Suppressor macrophage treated with lipopolysaccharide for 4 hours (primary cell): ENCODE results near the gene CDC6.
A peak's percentile ranks its signal among the peaks of the same experiment; 100 is the strongest.

Experiments used
- DNase-seq: peaks from one replicate; pipeline ENCODE4 v3.0.0-alpha.2; 2020

CDC6 gene, protein sequence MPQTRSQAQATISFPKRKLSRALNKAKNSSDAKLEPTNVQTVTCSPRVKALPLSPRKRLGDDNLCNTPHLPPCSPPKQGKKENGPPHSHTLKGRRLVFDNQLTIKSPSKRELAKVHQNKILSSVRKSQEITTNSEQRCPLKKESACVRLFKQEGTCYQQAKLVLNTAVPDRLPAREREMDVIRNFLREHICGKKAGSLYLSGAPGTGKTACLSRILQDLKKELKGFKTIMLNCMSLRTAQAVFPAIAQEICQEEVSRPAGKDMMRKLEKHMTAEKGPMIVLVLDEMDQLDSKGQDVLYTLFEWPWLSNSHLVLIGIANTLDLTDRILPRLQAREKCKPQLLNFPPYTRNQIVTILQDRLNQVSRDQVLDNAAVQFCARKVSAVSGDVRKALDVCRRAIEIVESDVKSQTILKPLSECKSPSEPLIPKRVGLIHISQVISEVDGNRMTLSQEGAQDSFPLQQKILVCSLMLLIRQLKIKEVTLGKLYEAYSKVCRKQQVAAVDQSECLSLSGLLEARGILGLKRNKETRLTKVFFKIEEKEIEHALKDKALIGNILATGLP

DNA sequence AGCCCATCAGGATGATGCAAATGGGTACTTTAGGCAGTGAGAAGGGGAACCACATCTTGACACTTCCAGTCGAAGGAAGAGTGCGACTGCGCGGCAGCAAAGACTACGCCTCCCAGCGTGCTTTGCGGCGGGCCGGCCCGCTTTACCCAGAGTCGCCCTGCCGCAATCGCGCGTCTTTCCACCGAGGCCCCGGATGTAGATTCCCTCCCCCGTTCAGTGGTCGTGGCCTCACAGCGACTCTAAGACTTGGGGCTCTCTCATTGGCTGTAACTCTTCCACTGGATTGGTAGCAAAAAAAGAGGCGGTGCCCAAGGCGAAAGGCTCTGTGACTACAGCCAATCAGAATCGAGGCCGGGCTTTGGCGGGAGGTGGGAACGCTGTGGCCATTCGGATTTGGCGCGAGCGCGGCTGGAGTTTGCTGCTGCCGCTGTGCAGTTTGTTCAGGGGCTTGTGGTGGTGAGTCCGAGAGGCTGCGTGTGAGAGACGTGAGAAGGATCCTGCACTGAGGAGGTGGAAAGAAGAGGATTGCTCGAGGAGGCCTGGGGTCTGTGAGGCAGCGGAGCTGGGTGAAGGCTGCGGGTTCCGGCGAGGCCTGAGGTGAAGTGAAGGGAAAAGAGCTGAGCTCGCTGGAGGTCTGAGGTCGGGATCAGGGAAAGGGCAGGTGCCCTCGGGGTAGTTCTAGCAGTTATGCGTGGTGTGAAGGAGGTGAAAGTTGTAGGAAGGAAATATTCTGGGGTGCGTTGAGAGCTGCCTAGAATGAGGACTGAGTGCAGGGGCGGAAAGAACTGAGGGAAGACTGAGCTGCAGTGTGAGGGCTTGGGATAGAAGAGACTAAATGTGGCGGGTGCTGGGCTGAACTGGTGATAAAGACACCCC, at the start of gene CDC6:
CDC6 (plus strand) TSS at position 386 of the 876 bp plus-strand sequence. CDS start 1,542 bp downstream, outside the sequence.
- DNase-seq = peak; percentile 99

DNA sequence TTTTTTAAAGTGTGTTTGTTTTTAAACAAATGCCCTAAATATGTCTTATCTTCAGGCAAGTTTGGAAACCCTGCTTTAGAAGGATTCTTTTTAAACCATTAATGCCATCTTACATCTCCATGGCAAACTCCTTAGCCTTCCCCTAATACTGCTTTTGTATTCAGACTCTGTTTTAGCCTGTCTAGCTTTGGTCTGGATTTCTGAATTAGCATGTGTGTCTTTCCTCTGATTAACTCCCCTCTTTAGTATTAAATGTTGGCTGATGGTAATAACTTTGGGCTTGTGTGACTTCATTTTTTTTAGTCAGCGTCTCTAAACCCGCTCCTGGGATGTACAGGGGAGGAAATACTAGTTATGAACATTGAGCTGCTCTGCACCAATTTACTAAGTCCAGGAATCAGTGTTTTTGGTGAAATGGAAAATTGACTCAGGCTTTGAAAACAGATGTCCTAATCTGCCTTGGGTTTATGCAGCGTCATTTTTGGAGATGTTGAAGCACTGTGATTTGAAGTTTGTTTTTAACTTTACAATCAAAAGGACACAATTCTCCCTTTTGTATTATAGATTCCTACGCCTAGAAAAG, 46.3 kb upstream of the CDC6 start:
- DNase-seq = no peak

DNA sequence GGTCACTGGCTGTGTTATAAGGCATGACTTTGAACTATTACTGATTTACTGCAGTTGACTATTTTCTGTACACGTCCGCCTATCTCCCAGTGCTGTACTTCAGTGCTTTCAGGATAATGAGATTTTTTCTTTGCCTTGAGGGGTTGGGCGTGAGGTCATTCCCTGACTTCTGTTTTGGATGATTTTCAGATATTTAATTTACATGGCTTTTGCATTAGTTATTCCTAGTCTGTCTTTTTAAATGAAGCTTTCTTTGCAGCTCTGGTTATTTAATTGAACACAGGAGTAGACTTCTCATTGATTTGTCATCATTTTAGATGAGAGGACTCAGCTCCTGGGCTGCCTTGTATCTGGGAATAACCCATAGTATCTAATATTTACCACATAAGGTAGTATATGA, 44.9 kb upstream of the CDC6 start:
- no peak for DNase-seq

DNA sequence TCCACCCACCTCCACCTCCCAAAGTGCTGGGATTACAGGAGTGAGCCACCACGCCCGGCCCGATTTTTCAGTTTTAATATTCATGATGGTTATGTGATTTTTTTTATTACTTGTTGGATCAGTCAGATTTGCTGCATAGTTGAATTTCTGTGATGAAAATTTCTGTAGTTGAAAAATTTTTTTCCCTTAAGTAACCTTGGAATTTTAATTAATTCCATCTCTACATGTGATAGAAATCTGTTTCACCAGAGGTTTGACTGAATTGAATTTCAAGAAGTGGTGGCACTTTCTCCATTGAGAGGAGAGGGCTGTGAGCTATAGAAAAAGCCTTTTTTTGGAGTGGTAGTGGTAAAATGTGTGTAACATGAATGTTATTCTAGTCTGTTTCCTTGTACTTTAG, 43.9 kb upstream of the CDC6 start:
- no peak for DNase-seq

DNA sequence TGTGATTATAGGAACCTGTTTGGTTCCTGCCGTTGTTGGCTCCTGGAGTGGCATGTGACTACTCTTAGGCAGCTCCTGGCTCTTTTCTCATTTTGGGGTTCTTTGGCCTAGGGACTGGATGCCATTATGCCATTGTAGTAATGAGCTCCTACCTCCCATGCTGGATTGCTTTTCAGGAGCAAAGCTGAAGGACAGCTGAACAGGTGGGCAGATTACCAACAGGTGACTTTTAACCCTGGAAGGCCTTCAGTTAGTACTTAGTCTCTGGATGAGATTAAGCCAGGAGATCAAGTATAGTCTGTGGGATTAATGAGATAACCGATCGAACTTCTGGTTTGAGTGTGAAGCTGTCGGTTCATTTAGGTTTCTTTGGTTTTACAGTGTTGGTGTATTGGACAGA, 43.4 kb upstream of the CDC6 start:
- no peak for DNase-seq

GRCh38 chr17:40247926-40248495, 39.7 kb upstream of the CDC6 start:
- no peak for DNase-seq

GRCh38 chr17:40248507-40248906, 39.2 kb upstream of the CDC6 start:
- DNase-seq = no peak

GRCh38 chr17:40251576-40251975, 36.1 kb upstream of the CDC6 start:
- DNase-seq = peak; percentile 72

GRCh38 chr17:40253565-40253964, 34.1 kb upstream of the CDC6 start:
- DNase-seq = no peak

DNA sequence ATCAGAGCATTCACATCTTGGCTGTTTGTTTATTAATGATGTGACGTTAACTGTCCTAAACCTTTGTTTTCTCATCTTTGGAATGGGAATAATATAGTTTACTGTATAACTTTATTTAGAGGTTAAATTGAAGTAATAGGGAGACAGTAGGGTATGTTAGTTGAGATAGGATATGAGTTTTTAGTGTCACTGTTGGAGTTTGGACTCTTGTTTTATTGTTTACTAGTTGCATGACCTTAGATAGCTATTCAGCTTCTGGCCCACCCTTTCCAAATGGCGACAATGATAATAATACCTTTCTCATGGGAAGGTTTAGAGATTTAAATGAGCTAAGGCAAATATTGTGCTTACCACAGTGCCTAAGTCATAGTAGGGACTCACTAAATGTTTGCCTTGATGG, 28.2 kb upstream of the CDC6 start:
- no peak for DNase-seq

GRCh38 chr17:40260528-40260927, 27.2 kb upstream of the CDC6 start:
- DNase-seq = no peak

- no peak for DNase-seq
Observed at GRCh38 chr17:40264458-40265185, 23.1 kb upstream of the CDC6 start.

DNA sequence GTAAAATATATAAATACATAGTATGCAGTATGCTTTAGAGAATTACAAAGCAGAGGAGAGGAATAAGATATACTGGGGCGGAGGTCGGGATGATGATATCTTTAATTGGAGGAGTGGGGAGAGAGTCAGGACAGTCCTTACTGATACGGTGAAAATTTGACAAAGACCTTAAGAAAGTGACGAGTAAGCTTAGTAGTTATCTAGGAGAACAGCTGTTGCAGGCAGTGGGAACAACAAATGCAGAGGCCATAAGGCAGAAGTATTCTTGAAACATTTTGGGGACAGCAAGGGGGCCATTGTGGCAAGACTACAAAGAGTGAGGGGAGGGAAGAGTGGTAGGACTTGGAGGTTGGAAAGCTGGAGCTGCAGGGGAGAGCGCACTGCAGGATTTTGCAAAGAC, 22.3 kb upstream of the CDC6 start:
- DNase-seq = no peak

GRCh38 chr17:40266882-40267281, 20.8 kb upstream of the CDC6 start:
- no peak for DNase-seq

DNA sequence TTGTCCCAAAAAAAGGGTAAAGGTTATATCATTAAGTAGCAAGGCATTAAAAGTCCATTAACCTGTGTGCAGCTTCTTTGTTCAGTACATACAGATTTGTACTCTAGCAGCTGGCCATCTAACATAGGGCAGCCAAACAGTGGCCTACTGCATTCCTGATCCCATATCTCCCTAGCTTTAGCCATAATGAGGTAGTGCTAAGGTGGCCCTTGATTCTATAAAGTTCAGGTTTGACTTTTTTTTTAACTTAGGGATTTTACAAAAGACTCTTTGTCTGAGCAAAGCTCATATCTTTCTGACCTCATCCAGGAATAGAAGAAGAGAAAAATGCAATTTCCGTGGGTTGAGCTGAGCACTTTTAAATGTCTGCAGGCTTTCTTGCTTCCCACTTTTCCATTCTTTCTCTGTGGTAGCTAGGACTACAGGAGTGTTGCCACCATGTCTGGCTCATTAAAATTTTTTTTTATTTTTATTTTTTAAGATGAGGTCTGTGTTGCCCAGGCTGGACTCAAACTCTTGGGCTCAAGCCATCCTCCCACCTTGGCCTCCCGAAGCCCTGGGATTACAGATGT, 19.5 kb upstream of the CDC6 start:
- no peak for DNase-seq

DNA sequence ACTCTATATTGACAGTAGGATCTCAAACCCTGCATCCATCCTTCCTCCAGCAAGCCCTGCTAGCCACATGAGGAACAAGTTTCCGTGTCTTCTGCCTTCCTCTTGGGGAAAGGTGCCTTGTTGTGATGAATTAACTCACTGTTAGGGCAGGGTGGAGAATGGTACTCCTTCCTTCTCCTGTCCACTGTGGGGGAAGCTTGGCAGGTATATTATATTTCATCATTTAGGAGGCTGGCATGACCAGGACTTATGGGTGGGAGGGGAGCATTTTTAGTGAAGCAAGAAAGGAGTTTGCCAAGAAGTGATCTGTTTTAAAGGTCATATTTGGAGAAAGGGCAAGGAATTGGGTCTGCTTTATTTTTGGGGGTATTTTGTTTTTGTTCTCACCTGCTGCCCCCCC, 9.3 kb upstream of the CDC6 start:
- DNase-seq = no peak

DNA sequence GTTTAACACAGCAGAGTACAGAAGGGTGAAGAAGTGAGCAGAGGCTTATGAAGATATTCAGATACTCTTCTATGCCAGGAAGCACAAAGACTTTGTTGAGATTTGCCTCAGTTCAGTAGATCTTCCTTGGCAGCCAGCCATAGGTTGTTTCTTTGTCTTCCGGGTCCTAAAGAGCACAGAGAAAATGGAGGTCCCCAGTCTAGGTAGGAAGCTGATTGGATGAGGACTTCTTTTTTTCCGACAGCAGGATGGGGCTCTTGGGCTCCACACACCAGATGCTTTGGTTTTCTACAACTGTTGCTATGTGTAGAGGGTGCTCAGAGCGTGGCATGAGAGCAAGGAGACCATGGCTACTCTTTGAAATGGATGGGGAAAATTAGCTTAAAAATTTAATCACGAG, 8.3 kb upstream of the CDC6 start:
- no peak for DNase-seq

- no peak for DNase-seq
Observed at GRCh38 chr17:40281663-40282062, 6.0 kb upstream of the CDC6 start.

DNA sequence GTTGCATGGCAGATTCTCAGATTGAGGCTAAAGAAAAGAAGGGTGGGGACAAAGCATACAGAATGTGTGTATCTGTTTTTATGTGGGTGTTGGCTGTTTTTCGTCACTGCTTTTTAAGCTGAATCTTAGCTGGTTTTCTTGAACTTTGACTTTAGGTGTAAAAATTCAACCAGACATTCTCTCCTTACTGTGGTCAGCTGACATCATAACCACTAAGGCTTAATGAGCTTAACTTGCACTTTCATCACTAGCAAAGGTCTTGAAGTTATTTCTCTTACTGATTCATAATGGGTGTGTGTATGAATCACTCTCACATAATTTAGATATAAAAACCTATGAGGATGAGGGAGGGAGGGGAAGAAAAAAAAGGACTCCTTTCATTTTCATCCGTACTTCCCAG, 4.0 kb upstream of the CDC6 start:
- peak; percentile 69 for DNase-seq

GRCh38 chr17:40284085-40284713, 3.5 kb upstream of the CDC6 start:
- no peak for DNase-seq

DNA sequence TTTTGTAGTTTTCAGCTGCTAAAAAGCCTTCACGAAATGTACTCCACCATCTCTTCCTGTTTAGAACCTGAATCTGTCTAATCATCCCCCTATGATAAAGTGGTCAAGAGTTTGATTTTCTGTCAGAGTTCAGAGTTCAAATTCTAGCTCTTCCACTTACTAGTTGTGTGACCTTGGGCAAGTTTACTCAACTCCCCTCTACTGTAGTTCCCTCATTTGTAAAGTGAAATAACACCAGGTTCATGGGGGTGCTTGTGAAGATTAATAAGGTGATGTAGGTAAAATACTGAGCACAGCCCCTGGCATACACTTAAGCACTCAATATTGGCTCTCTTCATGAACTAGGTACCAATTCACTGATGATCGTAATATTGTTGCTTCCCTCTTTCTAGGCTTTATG, 1.2 kb upstream of the CDC6 start:
- DNase-seq = no peak

DNA sequence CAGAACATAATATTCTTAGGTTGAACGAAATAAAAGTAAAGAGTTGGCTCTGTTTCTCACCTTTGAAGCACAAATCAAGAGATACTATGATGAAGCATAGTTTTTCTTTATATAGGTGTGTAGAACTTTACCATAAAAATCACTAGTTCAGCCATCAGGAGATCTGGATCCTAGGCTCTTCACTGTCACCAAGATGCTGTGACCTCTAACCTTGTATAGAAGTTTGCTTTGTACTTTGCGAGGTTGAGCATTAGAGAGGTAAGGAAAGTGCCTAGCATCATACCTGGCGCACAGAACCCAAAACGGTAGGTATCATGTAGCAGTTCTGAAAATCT, 553 bp upstream of the CDC6 start:
- no peak for DNase-seq
